Cardiac fibroblast (primary cell): ENCODE measurements around the gene SUCLG2.
A peak's percentile ranks its signal among the peaks of the same experiment; 100 is the strongest.

ENCODE experiments used
- DNase-seq, 2 donors: peaks; one replicate each; pipeline versions ENCODE4 v3.0.0 to v3.0.0-alpha.2; 2010; ENCODE audit warnings: low read depth in 2 of 2
- H3K4me3 ChIP-seq, 2 donors: replicated peaks in 1 of 2; 1 replicate in 1 of 2; 2 replicates in 1 of 2; pipeline ENCODE4 v1.5.1; 2011; ENCODE audit warnings: low read depth in 2 of 2, low read length in 2 of 2, mild to moderate bottlenecking in 2 of 2, moderate library complexity in 1 of 2
- CTCF ChIP-seq: IDR thresholded peaks from one replicate; pipeline ENCODE4 v1.5.1; 2011; ENCODE audit warnings: low read depth, mild to moderate bottlenecking, low read length, inconsistent platforms

Gene SUCLG2

DNA sequence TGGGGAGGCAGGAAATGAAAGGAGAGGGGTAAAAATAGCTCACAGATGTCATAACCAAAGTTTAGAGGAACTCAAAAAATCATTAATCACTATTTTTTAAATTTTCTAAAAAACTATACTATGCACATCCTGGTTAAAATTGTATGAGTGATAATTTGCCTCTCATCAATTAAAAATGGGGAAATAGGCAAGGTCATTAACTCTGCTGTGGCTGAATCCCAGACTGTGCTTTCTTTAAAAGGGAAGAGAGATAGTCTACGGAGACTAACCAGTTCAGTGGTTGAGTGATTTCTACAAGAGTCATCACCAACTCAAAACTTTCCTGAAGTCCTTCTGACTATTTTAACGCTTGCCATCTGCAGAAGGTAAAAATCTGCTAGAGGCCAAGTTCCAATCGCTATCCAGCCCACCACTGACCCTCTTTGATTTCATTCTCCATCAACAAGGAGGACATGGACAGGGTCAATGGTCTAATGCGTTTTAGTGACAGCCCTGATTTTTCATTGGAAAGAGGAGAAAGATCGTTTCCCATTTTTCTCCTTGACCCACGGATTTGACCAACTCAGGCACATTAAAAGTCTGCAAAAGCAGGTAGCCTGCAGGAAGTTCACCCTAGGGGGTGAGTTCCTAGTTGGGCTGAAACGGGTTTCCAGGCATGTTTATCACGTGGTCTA is 850 bp downstream of the SUCLG2 start:
- peak in 1 of 2 donors; percentile 26 for DNase-seq
- H3K4me3 ChIP-seq: peak overlapping the region; percentile 65 to 80
- TF ChIP-seq CTCF: no peak

DNA sequence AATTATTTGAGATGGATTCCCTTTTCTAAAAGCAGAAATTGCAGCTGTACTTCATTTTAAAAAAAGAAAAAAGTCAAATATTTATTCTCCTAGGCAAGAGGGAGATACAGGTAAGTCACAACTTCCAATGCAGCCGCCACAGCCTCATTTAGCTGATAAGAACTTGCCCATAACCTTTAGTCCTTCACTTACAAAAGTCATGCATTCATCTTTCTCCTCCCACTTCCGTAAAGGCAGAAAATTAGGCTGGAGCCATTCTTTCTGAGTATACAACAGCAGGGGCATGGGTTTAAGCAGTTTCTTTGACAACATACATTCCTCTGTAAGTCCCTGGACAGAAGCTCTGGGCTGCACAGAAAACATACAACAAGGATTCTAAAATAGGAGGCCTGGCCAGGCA is 4.3 kb downstream of the SUCLG2 start:
- no peak overlapping the region for H3K4me3 ChIP-seq
- DNase-seq: no peak
- no peak for TF ChIP-seq CTCF

GRCh38 chr3:67649681-67650080 is 4.7 kb downstream of the SUCLG2 start:
- no peak for DNase-seq
- H3K4me3 ChIP-seq: no peak overlapping the region
- no peak for TF ChIP-seq CTCF

GRCh38 chr3:67648701-67649100 is 5.7 kb downstream of the SUCLG2 start:
- no peak overlapping the region for H3K4me3 ChIP-seq
- peak in 1 of 2 donors; percentile 12 for DNase-seq
- TF ChIP-seq CTCF: no peak

GRCh38 chr3:67648229-67648628 is 6.2 kb downstream of the SUCLG2 start:
- H3K4me3 ChIP-seq: no peak overlapping the region
- peak in 1 of 2 donors; percentile 15 for DNase-seq
- TF ChIP-seq CTCF: no peak

GRCh38 chr3:67647390-67647878 is 7.0 kb downstream of the SUCLG2 start:
- DNase-seq: peak; percentile 94 to 99
- no peak overlapping the region for H3K4me3 ChIP-seq
- TF ChIP-seq CTCF: no peak
